ENCODE results near the gene FANCC. TPM values are rescaled to one million over a fixed set of nuclear protein-coding genes. Genes with fewer than 3 reads are reported as not detected.

FANCC gene
- total and polyA plus RNA-seq, 2 of the 4 experiments (the other 2 are of a cell fraction) = 4.7 to 6.3 TPM

- peak; percentile 61 for ATAC-seq (ENCODE audit: low read depth)
- 60% methylated on average over 1 of the region's 5 CpGs; no CpG with 5 or more reads in 1 of the 2 experiments for WGBS, 2 experiments (ENCODE audit: extremely low coverage in 2 of 2, insufficient read length in 1 of 2)
- no TSS peak for BruUV-seq (replicated peaks)
Observed at GRCh38 chr9:95341293-95341962, 23.9 kb upstream of the FANCC start.

More at GRCh38 chr9:95341293-95341962, 23.9 kb upstream of the FANCC start:
- H3K27ac ChIP-seq (ENCODE audit: insufficient read depth, low read length) = no peak overlapping the region
- no peak overlapping the region for H3K4me3 ChIP-seq (ENCODE audit: insufficient read depth, low read depth, low read length)
- no peaks in the 10 kb centered on the region for H3K36me3 ChIP-seq (ENCODE audit: control insufficient read depth, insufficient read depth, low read length)
- H2AK5ac ChIP-seq (ENCODE audit: low read depth, low read length) = no peak overlapping the region
- no peak overlapping the region for H3K18ac ChIP-seq (ENCODE audit: low read depth, low read length)
- CTCF ChIA-PET = interaction anchor here (1.0 kb wide), 1 partner anchor 92 kb away, joined by 3 read pairs; no protein-coding TSS in a partner anchor
- H3K4me1 ChIP-seq (ENCODE audit: control insufficient read depth, insufficient read depth, low read length) = no peaks in the 10 kb centered on the region
- H3K79me1 ChIP-seq (ENCODE audit: low read depth in 1 of 2, low read length in 2 of 2) = no peaks in the 10 kb centered on the region
- H4K8ac ChIP-seq (ENCODE audit: low read depth in 2 of 2, low read length in 2 of 2) = no peak overlapping the region
- H3K9me1 ChIP-seq (ENCODE audit: insufficient read depth, low read length) = 0 out of 2 replicates have a peak, but pooled peaks cover 3% of the 10 kb centered on the region
- H2AFZ ChIP-seq (replicated peaks; ENCODE audit: low read length, poor library complexity) = peak overlapping the region; percentile 49
- H3K9ac ChIP-seq (ENCODE audit: low read depth, low read length) = no peak overlapping the region; the same call in 1 of the 2 replicates
- no peak overlapping the region for H2BK5ac ChIP-seq (ENCODE audit: low read depth, low read length, poor library complexity, severe bottlenecking)
- H3K23ac ChIP-seq (ENCODE audit: low read depth, low read length) = no peak overlapping the region
- no peak overlapping the region for H3K4ac ChIP-seq (ENCODE audit: low read depth, low read length)
- intact Hi-C loops (cut with micrococcal nuclease) = no loop called here
- POLR2A ChIA-PET (ENCODE audit: unreplicated experiment) = no interaction called here
- no peak overlapping the region for H3K14ac ChIP-seq (replicated peaks; ENCODE audit: low read depth, low read length)
- in situ Hi-C loops (cut with MboI; ENCODE audit: low sequenced_read_pairs) = loop anchor here (25.0 kb wide), 1 partner anchor 871 kb away; no protein-coding TSS in a partner anchor
- H2BK15ac ChIP-seq (ENCODE audit: low read depth, low read length) = no peak overlapping the region
- H4K5ac ChIP-seq (ENCODE audit: low read depth, low read length) = no peak overlapping the region
- H2BK20ac ChIP-seq (ENCODE audit: low read depth, low read length) = no peak overlapping the region
- no peak overlapping the region for H4K91ac ChIP-seq (ENCODE audit: insufficient read depth, low read depth, low read length)
- H3K4me2 ChIP-seq (ENCODE audit: low read depth, low read length) = no peak overlapping the region
- no peaks in the 10 kb centered on the region for H4K20me1 ChIP-seq (ENCODE audit: insufficient read depth, low read length)
- dilution Hi-C loops (cut with HindIII; ENCODE audit: low sequenced_read_pairs, unreplicated experiment) = no loop called here
- peaks cover 4% of the 10 kb centered on the region; the same call in 1 of the 2 replicates for H3K9me3 ChIP-seq (ENCODE audit: control insufficient read depth, insufficient read depth, low read length)
- H3K56ac ChIP-seq (ENCODE audit: extremely low read depth, insufficient read depth, low read length) = no peak overlapping the region
- no peak overlapping the region for H2BK120ac ChIP-seq (ENCODE audit: low read depth, low read length)
- TF ChIP-seq SMC3 (IDR thresholded peaks at IDR 0.05; ENCODE audit: low read depth, low read length) = peak; percentile 13; the same call in 1 of the 2 replicates
- TF ChIP-seq CEBPB (IDR thresholded peaks at IDR 0.05; ENCODE audit: low read depth, low read length) = no peak
- no peak for TF ChIP-seq RCOR1 (IDR thresholded peaks at IDR 0.05; ENCODE audit: insufficient replicate concordance, low read length)
- TF ChIP-seq CTCF (conservative IDR thresholded peaks at IDR 0.05; ENCODE audit: low read depth, low read length) = peak; percentile 33; the same call in 1 of the 2 replicates
- peak; percentile 33 for TF ChIP-seq RAD21 (IDR thresholded peaks at IDR 0.05; ENCODE audit: low read length)
- peak; percentile 37 for DNase-seq
- no peak overlapping the region for H2AK9ac ChIP-seq (replicated peaks; ENCODE audit: low read depth, low read length, poor library complexity)
- peaks cover 3% of the 10 kb centered on the region; the same call in 1 of the 2 replicates for H3K27me3 ChIP-seq (ENCODE audit: control insufficient read depth, insufficient read depth, low read length)

All from IMR-90 (cell line).